ENCODE results near the gene UNC13A. TPM values are rescaled to one million over a fixed set of nuclear protein-coding genes. Genes with fewer than 3 reads are reported as not detected.

UNC13A gene
- total and polyA plus RNA-seq, 2 of the 8 experiments (the other 6 are each of a cell fraction or from before 2014, with no cell fraction given) = 13.1 to 47.6 TPM

DNA sequence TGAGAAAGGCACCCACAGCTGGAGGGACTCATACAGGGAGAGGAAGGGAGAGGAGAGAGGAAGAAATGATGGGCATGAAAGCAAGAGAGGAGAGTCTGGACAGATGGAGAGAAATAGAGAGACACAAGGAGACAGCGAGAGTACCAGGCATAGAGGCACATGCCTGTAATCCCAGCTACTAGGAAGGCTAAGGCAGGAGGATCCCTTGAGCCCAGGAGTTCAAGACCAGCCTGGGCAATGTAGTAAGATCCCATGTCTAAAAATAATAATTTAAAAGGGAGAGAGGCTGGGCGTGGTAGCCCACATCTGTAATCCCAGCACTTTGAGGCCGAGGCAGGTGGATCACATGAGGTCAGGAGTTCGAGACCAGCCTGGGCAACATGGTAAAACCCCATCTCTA lies 9.3 kb downstream of the UNC13A start:
- H3K36me3 ChIP-seq (ENCODE audit: control insufficient read depth in 2 of 4, insufficient read depth in 4 of 4, low read length in 3 of 4) = no peaks in the 10 kb centered on the region
- DNase-seq (ENCODE audit: low read depth in 1 of 2, low spot score in 2 of 2) (no peak), FAIRE-seq (no peak)
- no peak overlapping the region for H4K8ac ChIP-seq (ENCODE audit: extremely low read depth, insufficient read depth, low read length)
- no peak overlapping the region for H4K5ac ChIP-seq (ENCODE audit: insufficient read length, low read depth, low read length)
- H2AFZ ChIP-seq (ENCODE audit: low read length) = no peak overlapping the region
- H2BK20ac ChIP-seq (ENCODE audit: low read length) = peak overlapping the region; percentile 93; the same call in 1 of the 2 replicates
- H3K4me3 ChIP-seq (ENCODE audit: extremely low read depth in 1 of 4, insufficient read depth in 2 of 4, low read depth in 3 of 4, low read length in 4 of 4) = no peak overlapping the region
- POLR2A ChIA-PET (ENCODE audit: partially characterized antibody) = interaction anchor here (0.6 to 1.5 kb wide), 4 partner anchors 10 to 57 kb away, joined by 3 to 7 read pairs (median 3); partner anchors contain the start of genes MAP1S and UNC13A
- no peak overlapping the region for H3K56ac ChIP-seq (replicated peaks; ENCODE audit: insufficient read length, low read depth, low read length)
- 81% methylated on average over 4 of the region's 4 CpGs; no CpG with 5 or more reads in 1 of the 2 experiments for WGBS, 2 experiments (ENCODE audit: extremely low coverage in 1 of 2, insufficient coverage in 1 of 2, insufficient read length in 1 of 2, insufficient replicate concordance in 2 of 2, low coverage in 1 of 2, low lambda C conversion rate in 2 of 2, missing lambda C conversion rate in 1 of 2)
- no peak overlapping the region for H3K23ac ChIP-seq (ENCODE audit: insufficient read length)
- H2BK15ac ChIP-seq (ENCODE audit: low read length) = peak overlapping the region; percentile 61; the same call in 1 of the 2 replicates
- H2BK12ac ChIP-seq (ENCODE audit: low read depth, low read length) = no peak overlapping the region
- H3K23me2 ChIP-seq (ENCODE audit: low read depth, low read length) = peaks cover 6% of the 10 kb centered on the region; the same call in 1 of the 2 replicates
- no peak overlapping the region; the same call in 1 of the 2 replicates for H3K18ac ChIP-seq (ENCODE audit: extremely low read depth, low read length)
- peaks cover 0 to 10% (median 5%) of the 10 kb centered on the region in 4 experiments; a peak in 6 of 7 replicates for H3K4me1 ChIP-seq (replicated peaks in 1 of 4; ENCODE audit: control insufficient read depth in 3 of 4, insufficient read depth in 4 of 4, low read length in 3 of 4)
- peaks cover 1 to 50% of the 10 kb centered on the region in 2 experiments; a peak in 3 of 4 replicates for H3K79me2 ChIP-seq (ENCODE audit: control insufficient read depth in 1 of 2, insufficient read depth in 2 of 2, low read length in 2 of 2)
- H3K9me3 ChIP-seq (ENCODE audit: insufficient read depth in 2 of 2, low read depth in 1 of 2, low read length in 1 of 2) = no peaks in the 10 kb centered on the region
- H3K79me1 ChIP-seq (ENCODE audit: low read depth, low read length) = peaks cover 18% of the 10 kb centered on the region
- H3K27ac ChIP-seq (ENCODE audit: low read depth, low read length) = no peak overlapping the region
- no peak overlapping the region for H3K4ac ChIP-seq (replicated peaks; ENCODE audit: insufficient read length, low read depth, low read length)
- no peak overlapping the region for H2BK120ac ChIP-seq (replicated peaks; ENCODE audit: low read depth, low read length)
- H2BK5ac ChIP-seq (ENCODE audit: low read depth, low read length) = no peak overlapping the region
- H3K4me2 ChIP-seq (ENCODE audit: insufficient read depth in 1 of 2, low read depth in 2 of 2, low read length in 2 of 2) = no peak overlapping the region; a peak in 1 of 4 replicates
- CTCF ChIA-PET (ENCODE audit: partially characterized antibody) = interaction anchor here (0.6 to 1.1 kb wide), 3 partner anchors 26 to 57 kb away, joined by 3 read pairs; no protein-coding TSS in a partner anchor
- no peak overlapping the region for H3K9ac ChIP-seq (replicated peaks in 1 of 4; ENCODE audit: extremely low read depth in 1 of 4, low read depth in 3 of 4, low read length in 3 of 4)
- no peak overlapping the region for H3K14ac ChIP-seq (ENCODE audit: insufficient read length)
- no peak overlapping the region for H2AK5ac ChIP-seq (ENCODE audit: low read depth, low read length)
- peaks cover 10 to 17% of the 10 kb centered on the region in 2 experiments for H4K20me1 ChIP-seq (replicated peaks in 1 of 2; ENCODE audit: control insufficient read depth in 1 of 2, insufficient read depth in 2 of 2, low read length in 2 of 2)
- H3K27me3 ChIP-seq (replicated peaks in 1 of 4; ENCODE audit: control insufficient read depth in 3 of 4, extremely low read depth in 1 of 4, insufficient read depth in 3 of 4, low read length in 3 of 4) = no peaks in the 10 kb centered on the region
- H4K91ac ChIP-seq (replicated peaks; ENCODE audit: insufficient read length, low read length) = no peak overlapping the region
- TF ChIP-seq SP2 (IDR thresholded peaks at IDR 0.05; ENCODE audit: low read length) = no peak
- TF ChIP-seq ZNF274 (IDR thresholded peaks at IDR 0.05; ENCODE audit: borderline replicate concordance, extremely low read depth, low read length) = no peak
- no peak for TF ChIP-seq POLR2AphosphoS5 (IDR thresholded peaks at IDR 0.05; ENCODE audit: low read depth, low read length)
- TF ChIP-seq TEAD4 (IDR thresholded peaks at IDR 0.05; ENCODE audit: low read depth, low read length) = no peak
- TF ChIP-seq RFX5 (IDR thresholded peaks at IDR 0.05; ENCODE audit: borderline replicate concordance, low read depth, low read length) = no peak
- TF ChIP-seq MAFK (IDR thresholded peaks at IDR 0.05; ENCODE audit: low read depth, low read length) = no peak
- TF ChIP-seq SUZ12 (IDR thresholded peaks at IDR 0.05; ENCODE audit: low read length) = no peak
- TF ChIP-seq SIN3A (conservative IDR thresholded peaks at IDR 0.05 in 1 of 2, IDR thresholded peaks at IDR 0.05 in 1 of 2; ENCODE audit: low read depth in 1 of 2, low read length in 2 of 2) = no peak
- TF ChIP-seq EGR1 (IDR thresholded peaks at IDR 0.05; ENCODE audit: borderline replicate concordance, low read depth, low read length) = no peak
- no peak for TF ChIP-seq SP1 (IDR thresholded peaks at IDR 0.05; ENCODE audit: low read depth, low read length)
- no peak for TF ChIP-seq FOSL1 (IDR thresholded peaks at IDR 0.05; ENCODE audit: insufficient read depth, low read depth, low read length)
- no peak for TF ChIP-seq HDAC2 (IDR thresholded peaks at IDR 0.05; ENCODE audit: borderline replicate concordance in 1 of 2, low read depth in 2 of 2, low read length in 2 of 2)
- no peak for TF ChIP-seq TBP (IDR thresholded peaks at IDR 0.05; ENCODE audit: low read depth, low read length)
- no peak for TF ChIP-seq RAD21 (IDR thresholded peaks at IDR 0.05 in 1 of 2, conservative IDR thresholded peaks at IDR 0.05 in 1 of 2; ENCODE audit: low read depth in 2 of 2, low read length in 2 of 2)
